ENCODE data around the gene UFD1. TPM values are rescaled to one million over a fixed set of nuclear protein-coding genes. Genes with fewer than 3 reads are reported as not detected.

The UFD1 gene
- total RNA-seq, 2 experiments from 2014 or later: 68.5 to 77.4 TPM

- Histone ChIP-seq H3K36me3 (ENCODE audit: insufficient read depth, low read length) (no peaks in the 10 kb centered on the region), H3K4me3 (ENCODE audit: low read length) (no peak overlapping the region), H3K9me3 (ENCODE audit: control insufficient read depth in 1 of 2, insufficient read depth in 1 of 2, low read length in 2 of 2) (no peaks in the 10 kb centered on the region), H3K27ac (ENCODE audit: low read depth in 1 of 2, low read length in 2 of 2) (no peak overlapping the region), H3K4me1 (ENCODE audit: insufficient read depth, low read length) (no peaks in the 10 kb centered on the region), H3K27me3 (ENCODE audit: control insufficient read depth in 1 of 2, insufficient read depth in 2 of 2, low read length in 2 of 2) (no peaks in the 10 kb centered on the region)
- H3K4me3 Mint-ChIP-seq: no peak overlapping the region
- H3K36me3 Mint-ChIP-seq (ENCODE audit: low read depth): no peaks in the 10 kb centered on the region
- ATAC-seq (ENCODE audit: poor library complexity): no peak
- intact Hi-C loops (cut with DNase I, micrococcal nuclease): loop anchor here in 1 of 2 experiments (10.0 kb wide), 1 partner anchor 437 kb away; no protein-coding TSS in a partner anchor
- H3K4me1 Mint-ChIP-seq (ENCODE audit: low read depth): no peaks in the 10 kb centered on the region
- DNase-seq: no peak
- no peaks in the 10 kb centered on the region for H3K9me3 Mint-ChIP-seq
- no peaks in the 10 kb centered on the region for H3K27me3 Mint-ChIP-seq
- POLR2A ChIA-PET: interaction anchor here (1.1 kb wide), 1 partner anchor 8 kb away, joined by 3 read pairs; the partner anchor contains the start of gene CDC45
- H3K27ac Mint-ChIP-seq: no peak overlapping the region
- TF ChIP-seq, protein P1, sequence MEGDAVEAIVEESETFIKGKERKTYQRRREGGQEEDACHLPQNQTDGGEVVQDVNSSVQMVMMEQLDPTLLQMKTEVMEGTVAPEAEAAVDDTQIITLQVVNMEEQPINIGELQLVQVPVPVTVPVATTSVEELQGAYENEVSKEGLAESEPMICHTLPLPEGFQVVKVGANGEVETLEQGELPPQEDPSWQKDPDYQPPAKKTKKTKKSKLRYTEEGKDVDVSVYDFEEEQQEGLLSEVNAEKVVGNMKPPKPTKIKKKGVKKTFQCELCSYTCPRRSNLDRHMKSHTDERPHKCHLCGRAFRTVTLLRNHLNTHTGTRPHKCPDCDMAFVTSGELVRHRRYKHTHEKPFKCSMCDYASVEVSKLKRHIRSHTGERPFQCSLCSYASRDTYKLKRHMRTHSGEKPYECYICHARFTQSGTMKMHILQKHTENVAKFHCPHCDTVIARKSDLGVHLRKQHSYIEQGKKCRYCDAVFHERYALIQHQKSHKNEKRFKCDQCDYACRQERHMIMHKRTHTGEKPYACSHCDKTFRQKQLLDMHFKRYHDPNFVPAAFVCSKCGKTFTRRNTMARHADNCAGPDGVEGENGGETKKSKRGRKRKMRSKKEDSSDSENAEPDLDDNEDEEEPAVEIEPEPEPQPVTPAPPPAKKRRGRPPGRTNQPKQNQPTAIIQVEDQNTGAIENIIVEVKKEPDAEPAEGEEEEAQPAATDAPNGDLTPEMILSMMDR (IDR thresholded peaks at IDR 0.05): no peak
- CTCF ChIA-PET: no interaction called here
Observed at GRCh38 chr22:19488285-19488684, 9.3 kb upstream of the UFD1 start.

GRCh38 chr22:19483481-19484244 lies 4.7 kb upstream of the UFD1 start:
- intact Hi-C loops (cut with DNase I, micrococcal nuclease): loop anchor here in 1 of 2 experiments (10.0 kb wide), 1 partner anchor 441 kb away; no protein-coding TSS in a partner anchor
- no peaks in the 10 kb centered on the region for H3K36me3 ChIP-seq (ENCODE audit: insufficient read depth, low read length)
- TF ChIP-seq, protein P1 (IDR thresholded peaks at IDR 0.05): no peak
- Mint-ChIP-seq H3K9me3 (no peaks in the 10 kb centered on the region), H3K27ac (no peak overlapping the region), H3K4me1 (ENCODE audit: low read depth) (peaks cover 9% of the 10 kb centered on the region), H3K36me3 (ENCODE audit: low read depth) (peaks cover 9% of the 10 kb centered on the region), H3K4me3 (no peak overlapping the region), H3K27me3 (no peaks in the 10 kb centered on the region)
- H3K4me1 ChIP-seq (ENCODE audit: insufficient read depth, low read length): peaks cover 6% of the 10 kb centered on the region
- DNase-seq (no peak), ATAC-seq (ENCODE audit: poor library complexity) (no peak)
- H3K9me3 ChIP-seq (ENCODE audit: control insufficient read depth in 1 of 2, insufficient read depth in 1 of 2, low read length in 2 of 2): no peaks in the 10 kb centered on the region
- CTCF ChIA-PET: no interaction called here
- no peaks in the 10 kb centered on the region for H3K27me3 ChIP-seq (ENCODE audit: control insufficient read depth in 1 of 2, insufficient read depth in 2 of 2, low read length in 2 of 2)
- H3K4me3 ChIP-seq (ENCODE audit: low read length): no peak overlapping the region
- POLR2A ChIA-PET: no interaction called here
- no peak overlapping the region for H3K27ac ChIP-seq (ENCODE audit: low read depth in 1 of 2, low read length in 2 of 2)

GRCh38 chr22:19482297-19482696 lies 3.3 kb upstream of the UFD1 start:
- H3K9me3 Mint-ChIP-seq: no peaks in the 10 kb centered on the region
- peaks cover 9% of the 10 kb centered on the region for H3K36me3 Mint-ChIP-seq (ENCODE audit: low read depth)
- DNase-seq: no peak
- no peaks in the 10 kb centered on the region for H3K9me3 ChIP-seq (ENCODE audit: control insufficient read depth in 1 of 2, insufficient read depth in 1 of 2, low read length in 2 of 2)
- CTCF ChIA-PET: no interaction called here
- H3K36me3 ChIP-seq (ENCODE audit: insufficient read depth, low read length): no peaks in the 10 kb centered on the region
- no peak for ATAC-seq (ENCODE audit: poor library complexity)
- peaks cover 14% of the 10 kb centered on the region for H3K4me1 ChIP-seq (ENCODE audit: insufficient read depth, low read length)
- intact Hi-C loops (cut with DNase I, micrococcal nuclease): loop anchor here in 1 of 2 experiments (10.0 kb wide), 1 partner anchor 443 kb away; no protein-coding TSS in a partner anchor
- no peak overlapping the region for H3K27ac ChIP-seq (ENCODE audit: low read depth in 1 of 2, low read length in 2 of 2)
- no peaks in the 10 kb centered on the region for H3K27me3 Mint-ChIP-seq
- no peak overlapping the region for H3K4me3 ChIP-seq (ENCODE audit: low read length)
- H3K27ac Mint-ChIP-seq: no peak overlapping the region
- peaks cover 19% of the 10 kb centered on the region for H3K4me1 Mint-ChIP-seq (ENCODE audit: low read depth)
- TF ChIP-seq, protein P1 (IDR thresholded peaks at IDR 0.05): no peak
- POLR2A ChIA-PET: no interaction called here
- H3K27me3 ChIP-seq (ENCODE audit: control insufficient read depth in 1 of 2, insufficient read depth in 2 of 2, low read length in 2 of 2): no peaks in the 10 kb centered on the region
- H3K4me3 Mint-ChIP-seq: no peak overlapping the region

All from CD4-positive, alpha-beta T cell (primary cell).